Vagina (tissue), 2 donors: Measurements from ENCODE around the gene VAV3.

Experiments
- POLR2A ChIP-seq, 2 donors: fragments of 450-650 bp; IDR thresholded peaks; one replicate each; pipeline ENCODE4 v1.6.1; 2017; ENCODE audit warnings: antibody characterized with exemption in 2 of 2, mild to moderate bottlenecking in 2 of 2, moderate library complexity in 2 of 2
- TF ChIP-seq, protein P1 (sequence below), 3 experiments: fragments of 450-650 bp in 2 of 3; fragments of 200-600 bp in 1 of 3; sonication (generic) in 1 of 3; IDR thresholded peaks; one replicate each; pipeline ENCODE4 v1.5.1; 2017 to 2019; ENCODE audit warnings: antibody characterized with exemption in 3 of 3, mild to moderate bottlenecking in 2 of 3, moderate library complexity in 2 of 3

DNA sequence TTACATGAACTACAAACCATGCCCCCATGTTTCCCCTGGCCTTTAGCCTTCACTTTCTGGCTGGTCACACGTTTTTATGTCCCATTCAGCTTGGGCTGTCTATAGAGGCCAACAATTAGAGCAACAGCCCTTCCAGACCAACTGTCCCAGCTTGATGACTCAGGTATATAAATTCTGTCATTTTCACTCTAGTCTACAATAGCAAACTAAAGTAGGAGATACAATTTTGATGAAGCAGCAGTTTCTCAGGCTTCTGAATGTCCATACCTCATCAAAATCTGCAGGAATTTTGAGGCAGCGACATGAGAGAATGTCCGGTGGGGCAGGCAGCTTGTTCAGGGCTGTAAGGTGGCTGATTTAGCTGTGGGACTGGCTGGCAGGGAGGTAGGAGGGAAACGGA lies 45.6 kb upstream of the VAV3 start:
- TF ChIP-seq, protein P1, sequence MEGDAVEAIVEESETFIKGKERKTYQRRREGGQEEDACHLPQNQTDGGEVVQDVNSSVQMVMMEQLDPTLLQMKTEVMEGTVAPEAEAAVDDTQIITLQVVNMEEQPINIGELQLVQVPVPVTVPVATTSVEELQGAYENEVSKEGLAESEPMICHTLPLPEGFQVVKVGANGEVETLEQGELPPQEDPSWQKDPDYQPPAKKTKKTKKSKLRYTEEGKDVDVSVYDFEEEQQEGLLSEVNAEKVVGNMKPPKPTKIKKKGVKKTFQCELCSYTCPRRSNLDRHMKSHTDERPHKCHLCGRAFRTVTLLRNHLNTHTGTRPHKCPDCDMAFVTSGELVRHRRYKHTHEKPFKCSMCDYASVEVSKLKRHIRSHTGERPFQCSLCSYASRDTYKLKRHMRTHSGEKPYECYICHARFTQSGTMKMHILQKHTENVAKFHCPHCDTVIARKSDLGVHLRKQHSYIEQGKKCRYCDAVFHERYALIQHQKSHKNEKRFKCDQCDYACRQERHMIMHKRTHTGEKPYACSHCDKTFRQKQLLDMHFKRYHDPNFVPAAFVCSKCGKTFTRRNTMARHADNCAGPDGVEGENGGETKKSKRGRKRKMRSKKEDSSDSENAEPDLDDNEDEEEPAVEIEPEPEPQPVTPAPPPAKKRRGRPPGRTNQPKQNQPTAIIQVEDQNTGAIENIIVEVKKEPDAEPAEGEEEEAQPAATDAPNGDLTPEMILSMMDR (IDR thresholded peaks at IDR 0.05): no peak
- no peak for TF ChIP-seq POLR2A (IDR thresholded peaks at IDR 0.05)
